Skeletal muscle tissue (tissue), 4 donors: Measurements from ENCODE around the gene RASGRF2. TPM values are rescaled to one million over a fixed set of nuclear protein-coding genes. Genes with fewer than 3 reads are reported as not detected.

ENCODE experiments used
- H3K27ac ChIP-seq: one replicate; pipeline ENCODE4 v1.7.0; 2013; ENCODE audit warnings: mild to moderate bottlenecking, low read depth, low read length, inconsistent platforms
- H3K27me3 ChIP-seq, 3 donors: one replicate each; pipeline ENCODE4 v1.7.0; 2013; ENCODE audit warnings: low read length in 3 of 3; ENCODE audit not compliant: control insufficient read depth in 3 of 3, insufficient read depth in 3 of 3
- H3K36me3 ChIP-seq, 3 donors: one replicate each; pipeline ENCODE4 v1.7.0; 2013; ENCODE audit warnings: low read length in 3 of 3; ENCODE audit not compliant: control insufficient read depth in 3 of 3, insufficient read depth in 3 of 3
- H3K4me1 ChIP-seq, 3 donors: one replicate each; pipeline ENCODE4 v1.7.0; 2013; ENCODE audit warnings: low read length in 3 of 3, mild to moderate bottlenecking in 3 of 3; ENCODE audit not compliant: control insufficient read depth in 3 of 3, insufficient read depth in 3 of 3
- H3K4me3 ChIP-seq, 3 donors: one replicate each; pipeline ENCODE4 v1.7.0; 2013; ENCODE audit warnings: low read length in 3 of 3
- H3K9ac ChIP-seq, 3 donors: one replicate each; pipeline ENCODE4 v1.7.0; 2013; ENCODE audit warnings: low read length in 3 of 3, mild to moderate bottlenecking in 3 of 3, moderate library complexity in 2 of 3, low read depth in 1 of 3
- H3K9me3 ChIP-seq, 3 donors: one replicate each; pipeline ENCODE4 v1.7.0; 2013; ENCODE audit warnings: low read length in 3 of 3; ENCODE audit not compliant: control insufficient read depth in 3 of 3
- total RNA-seq: library from RNA; depleted of rRNA; stranded (reverse); fragments of >200 nt; gene quantifications from one replicate; pipeline ENCODE4 v1.2.3, GENCODE V29; 2014
- donor health status: Osteomylitis.

Gene RASGRF2
- total RNA-seq, 1 donor from 2014 or later = 1.0 TPM

GRCh38 chr5:81171769-81172168 is 211.6 kb downstream of the RASGRF2 start:
- no peaks in the 10 kb centered on the region for H3K36me3 ChIP-seq
- no peak overlapping the region for H3K9ac ChIP-seq
- no peaks in the 10 kb centered on the region for H3K27me3 ChIP-seq
- peaks cover 0 to 5% (median 0%) of the 10 kb centered on the region in 3 donors for H3K4me1 ChIP-seq
- H3K27ac ChIP-seq = no peak overlapping the region
- H3K9me3 ChIP-seq = no peaks in the 10 kb centered on the region
- H3K4me3 ChIP-seq = no peak overlapping the region

DNA sequence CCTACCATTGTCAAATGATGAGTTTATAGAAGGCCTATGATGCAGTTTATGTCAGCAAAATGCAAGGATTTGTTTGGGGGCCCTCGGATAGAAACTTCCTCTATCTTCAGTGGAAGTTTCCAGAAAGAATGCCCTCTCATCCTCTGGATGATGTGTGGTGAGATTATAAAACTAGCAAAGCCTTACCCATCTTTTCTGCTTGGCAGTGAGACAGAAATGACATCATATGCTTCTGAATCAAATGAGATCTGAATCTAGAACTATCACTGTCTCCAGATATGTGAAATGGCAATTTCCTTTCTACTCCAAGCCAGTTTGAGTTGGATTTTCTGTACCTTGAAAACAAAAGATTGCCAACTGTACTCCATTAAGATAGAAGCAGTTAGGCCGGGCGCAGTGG is 212.5 kb downstream of the RASGRF2 start:
- H3K9me3 ChIP-seq = no peaks in the 10 kb centered on the region
- no peak overlapping the region for H3K27ac ChIP-seq
- H3K36me3 ChIP-seq = no peaks in the 10 kb centered on the region
- H3K9ac ChIP-seq = no peak overlapping the region
- no peak overlapping the region for H3K4me3 ChIP-seq
- H3K4me1 ChIP-seq = peaks cover 0 to 5% (median 0%) of the 10 kb centered on the region in 3 donors
- H3K27me3 ChIP-seq = no peaks in the 10 kb centered on the region

DNA sequence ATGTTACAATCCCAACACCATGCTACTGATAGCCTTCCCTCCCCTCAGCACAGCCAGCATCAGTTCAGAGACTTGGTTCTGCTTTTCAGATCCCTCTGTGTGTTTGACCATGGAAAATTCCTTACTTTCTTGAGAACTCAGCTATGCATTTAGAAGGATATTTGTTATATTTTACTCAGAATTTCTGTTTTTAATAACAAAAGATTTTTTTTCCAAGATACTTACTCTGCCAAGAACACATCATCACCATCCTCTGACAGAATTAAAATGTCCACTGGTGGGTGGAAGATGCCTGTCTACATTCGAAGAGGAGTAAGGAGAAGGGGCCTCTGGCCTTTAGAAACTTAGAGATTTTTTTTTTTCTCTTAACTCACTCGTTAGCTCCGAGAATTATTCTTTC is 216.9 kb downstream of the RASGRF2 start:
- Histone ChIP-seq H3K4me1 (no peaks in the 10 kb centered on the region), H3K9me3 (no peaks in the 10 kb centered on the region), H3K27ac (no peak overlapping the region), H3K36me3 (no peaks in the 10 kb centered on the region), H3K9ac (no peak overlapping the region), H3K4me3 (no peak overlapping the region), H3K27me3 (no peaks in the 10 kb centered on the region)

- Histone ChIP-seq H3K4me3 (no peak overlapping the region), H3K9ac (no peak overlapping the region), H3K36me3 (no peaks in the 10 kb centered on the region), H3K27ac (no peak overlapping the region), H3K27me3 (no peaks in the 10 kb centered on the region), H3K9me3 (no peaks in the 10 kb centered on the region), H3K4me1 (no peaks in the 10 kb centered on the region)
Observed at GRCh38 chr5:81179959-81180358, 219.8 kb downstream of the RASGRF2 start.

GRCh38 chr5:81180780-81181460 is 220.8 kb downstream of the RASGRF2 start:
- no peak overlapping the region for H3K9ac ChIP-seq
- no peak overlapping the region for H3K27ac ChIP-seq

GRCh38 chr5:81181576-81182316 is 221.6 kb downstream of the RASGRF2 start:
- H3K9ac ChIP-seq = no peak overlapping the region
- no peaks in the 10 kb centered on the region for H3K9me3 ChIP-seq
- no peaks in the 10 kb centered on the region for H3K36me3 ChIP-seq
- H3K27ac ChIP-seq = no peak overlapping the region
- H3K4me1 ChIP-seq = no peaks in the 10 kb centered on the region
- no peak overlapping the region for H3K4me3 ChIP-seq
- H3K27me3 ChIP-seq = no peaks in the 10 kb centered on the region

More at GRCh38 chr5:81180780-81181460, 220.8 kb downstream of the RASGRF2 start:
- Histone ChIP-seq H3K4me1 (no peaks in the 10 kb centered on the region), H3K9me3 (no peaks in the 10 kb centered on the region), H3K4me3 (no peak overlapping the region), H3K36me3 (no peaks in the 10 kb centered on the region), H3K27me3 (no peaks in the 10 kb centered on the region)

- H3K27ac ChIP-seq = no peak overlapping the region
- peaks cover 0 to 2% (median 0%) of the 10 kb centered on the region in 3 donors for H3K4me1 ChIP-seq
- no peak overlapping the region for H3K4me3 ChIP-seq
- no peaks in the 10 kb centered on the region for H3K9me3 ChIP-seq
- no peaks in the 10 kb centered on the region for H3K36me3 ChIP-seq
- H3K27me3 ChIP-seq = no peaks in the 10 kb centered on the region
- H3K9ac ChIP-seq = no peak overlapping the region
Observed at GRCh38 chr5:81182396-81183390, 222.5 kb downstream of the RASGRF2 start.

- Histone ChIP-seq H3K27me3 (no peaks in the 10 kb centered on the region), H3K27ac (no peak overlapping the region), H3K9me3 (no peaks in the 10 kb centered on the region), H3K4me1 (peaks cover 0 to 5% (median 2%) of the 10 kb centered on the region in 3 donors), H3K9ac (no peak overlapping the region), H3K36me3 (no peaks in the 10 kb centered on the region), H3K4me3 (no peak overlapping the region)
Observed at GRCh38 chr5:81183811-81184748, 223.9 kb downstream of the RASGRF2 start.

GRCh38 chr5:81184749-81185110 is 224.6 kb downstream of the RASGRF2 start:
- H3K4me3 ChIP-seq = no peak overlapping the region
- H3K4me1 ChIP-seq = peaks cover 0 to 5% (median 2%) of the 10 kb centered on the region in 3 donors
- H3K27ac ChIP-seq = no peak overlapping the region
- H3K9me3 ChIP-seq = no peaks in the 10 kb centered on the region
- no peaks in the 10 kb centered on the region for H3K36me3 ChIP-seq
- no peak overlapping the region for H3K9ac ChIP-seq
- H3K27me3 ChIP-seq = no peaks in the 10 kb centered on the region
